Gastrocnemius medialis (tissue), 4 donors: Measurements from ENCODE around the gene CEP20.

Source experiments
- CTCF ChIP-seq, 5 experiments: fragments of 450-650 bp in 3 of 5; fragments of 200-600 bp in 2 of 5; sonication (generic) in 2 of 5; IDR thresholded peaks in 4 of 5; conservative IDR thresholded peaks in 1 of 5; 1 replicate in 4 of 5; 2 replicates in 1 of 5; pipeline ENCODE4 v1.5.1; 2016 to 2019; ENCODE audit warnings: antibody characterized with exemption in 5 of 5, mild to moderate bottlenecking in 3 of 5, moderate library complexity in 3 of 5
- POLR2A ChIP-seq, 2 donors: fragments of 450-650 bp; IDR thresholded peaks; one replicate each; pipeline ENCODE4 v1.6.1; 2017; ENCODE audit warnings: antibody characterized with exemption in 2 of 2, mild to moderate bottlenecking in 2 of 2, moderate library complexity in 2 of 2

DNA sequence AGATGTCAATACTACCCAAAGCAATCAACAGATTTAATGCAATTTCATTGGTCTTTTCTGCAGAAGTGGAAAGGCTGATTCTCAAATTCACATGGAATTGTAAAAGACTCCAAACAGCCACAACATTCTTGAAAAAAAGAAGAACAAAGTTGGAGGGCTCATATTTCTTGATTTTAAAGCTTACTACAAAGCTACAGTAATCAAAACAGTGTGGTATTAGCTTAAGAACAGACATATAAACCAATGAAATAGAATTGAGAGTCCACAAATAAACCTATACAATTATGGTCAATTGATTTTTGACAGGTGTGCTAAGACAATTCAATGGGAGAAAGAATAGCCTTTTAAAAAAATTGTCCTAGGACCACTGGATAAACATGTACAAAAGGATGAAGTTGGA is 46.6 kb upstream of the CEP20 start:
- TF ChIP-seq CTCF (IDR thresholded peaks at IDR 0.05 in 4 of 5, conservative IDR thresholded peaks at IDR 0.05 in 1 of 5) (no peak), POLR2A (IDR thresholded peaks at IDR 0.05) (no peak)
